Neural cell (in vitro differentiated cells): ENCODE data around the gene GREM1. TPM values are rescaled to one million over a fixed set of nuclear protein-coding genes. Genes with fewer than 3 reads are reported as not detected.

ENCODE experiments used
- H2AFZ ChIP-seq: fragments of 200-600, 300-800 bp; sonication (generic), shearing (Covaris generic); 2 replicates; pipeline ENCODE4 v1.6.0; 2014; ENCODE audit warnings: low read depth, mild to moderate bottlenecking, antibody characterized with exemption, low read length, moderate library complexity
- H3F3A ChIP-seq: fragments of 200-600 bp; shearing (Covaris generic); 2 replicates; pipeline ENCODE4 v1.6.1; 2016; ENCODE audit warnings: mild to moderate bottlenecking, moderate library complexity, mixed read lengths, antibody characterized with exemption, low read length; ENCODE audit not compliant: insufficient read depth, poor library complexity, severe bottlenecking
- H3K27ac ChIP-seq: fragments of 200-600, 300-800 bp; sonication (generic), shearing (Covaris generic); 2 replicates; pipeline ENCODE4 v1.5.1; 2014; ENCODE audit warnings: mild to moderate bottlenecking, low read length, moderate library complexity
- H3K27me3 ChIP-seq: fragments of 300-800, 200-600 bp; sonication (generic), shearing (Covaris generic); 2 replicates; pipeline ENCODE4 v1.6.0; 2014; ENCODE audit warnings: mild to moderate bottlenecking, low read depth, low read length, moderate library complexity; ENCODE audit not compliant: insufficient read depth
- H3K36me3 ChIP-seq: fragments of 300-800, 200-600 bp; sonication (generic), shearing (Covaris generic); 2 replicates; pipeline ENCODE4 v1.5.1; 2014; ENCODE audit warnings: mild to moderate bottlenecking, antibody characterized with exemption, low read length, moderate library complexity; ENCODE audit not compliant: insufficient read depth
- H3K4me2 ChIP-seq: fragments of 300-800, 200-600 bp; sonication (generic), shearing (Covaris generic); 2 replicates; pipeline ENCODE4 v1.6.0; 2014; ENCODE audit warnings: mild to moderate bottlenecking, low read length
- H3K4me3 ChIP-seq: fragments of 300-800, 200-600 bp; sonication (generic), shearing (Covaris generic); 2 replicates; pipeline ENCODE4 v1.5.1; 2014; ENCODE audit warnings: mild to moderate bottlenecking, low read length, moderate library complexity
- H3K79me2 ChIP-seq: fragments of 200-600 bp; shearing (Covaris generic); replicated peaks from 2 replicates; pipeline ENCODE4 v1.6.0; 2014; ENCODE audit warnings: mild to moderate bottlenecking, low read length, moderate library complexity; ENCODE audit not compliant: insufficient read depth
- H3K9ac ChIP-seq: fragments of 300-800, 200-600 bp; sonication (generic), shearing (Covaris generic); 2 replicates; pipeline ENCODE4 v1.6.1; 2016; ENCODE audit warnings: mild to moderate bottlenecking, low read length, mixed read lengths
- H3K9me2 ChIP-seq: fragments of 200-600 bp; shearing (Covaris generic); 2 replicates; pipeline ENCODE4 v1.6.1; 2016; ENCODE audit warnings: mild to moderate bottlenecking, low read length, mixed read lengths; ENCODE audit not compliant: insufficient read depth
- H3K9me3 ChIP-seq: fragments of 200-600, 300-800 bp; sonication (generic), shearing (Covaris generic); 2 replicates; pipeline ENCODE4 v1.6.1; 2016; ENCODE audit warnings: mild to moderate bottlenecking, mixed run types, low read length, moderate library complexity, mixed read lengths
- H4K20me1 ChIP-seq: fragments of 200-600 bp; shearing (Covaris generic); 2 replicates; pipeline ENCODE4 v1.6.1; 2016; ENCODE audit warnings: mild to moderate bottlenecking, mixed run types; ENCODE audit not compliant: insufficient read depth
- CTCF ChIP-seq: fragments of 450-650 bp; IDR thresholded peaks from 2 replicates; pipeline ENCODE4 v1.5.1; 2014; ENCODE audit warnings: antibody characterized with exemption, mild to moderate bottlenecking, moderate library complexity; ENCODE audit not compliant: poor library complexity, severe bottlenecking
- EP300 ChIP-seq: fragments of 450-650 bp; conservative IDR thresholded peaks from 2 replicates; pipeline ENCODE4 v1.6.1; 2014; ENCODE audit warnings: antibody characterized with exemption, mild to moderate bottlenecking, moderate library complexity; ENCODE audit not compliant: poor library complexity, severe bottlenecking
- EZH2 ChIP-seq: fragments of 200-600, 300-800 bp; shearing (Covaris generic), sonication (generic); IDR thresholded peaks from 2 replicates; pipeline ENCODE4 v1.6.1; 2014; ENCODE audit warnings: antibody characterized with exemption, low read length, borderline replicate concordance, mild to moderate bottlenecking; ENCODE audit not compliant: insufficient read depth, poor library complexity, severe bottlenecking
- MXI1 ChIP-seq: fragments of 450-650 bp; conservative IDR thresholded peaks from 2 replicates; pipeline ENCODE4 v1.6.1; 2014; ENCODE audit warnings: antibody characterized with exemption, mild to moderate bottlenecking; ENCODE audit not compliant: poor library complexity, severe bottlenecking
- POLR2AphosphoS5 ChIP-seq: IDR thresholded peaks from 2 replicates; pipeline ENCODE4 v1.6.1; 2012
- RAD21 ChIP-seq: fragments of 450-650 bp; conservative IDR thresholded peaks from 2 replicates; pipeline ENCODE4 v1.6.1; 2014; ENCODE audit warnings: antibody characterized with exemption, mild to moderate bottlenecking, moderate library complexity
- REST ChIP-seq: IDR thresholded peaks from 2 replicates; pipeline ENCODE4 v1.6.1; 2012; ENCODE audit warnings: borderline replicate concordance
- SMC3 ChIP-seq: fragments of 450-650 bp; conservative IDR thresholded peaks from 2 replicates; pipeline ENCODE4 v1.6.1; 2014; ENCODE audit warnings: antibody characterized with exemption, mild to moderate bottlenecking, moderate library complexity; ENCODE audit not compliant: poor library complexity
- polyA plus RNA-seq: library from polyadenylated mRNA; depleted of rRNA; stranded (reverse); fragments of >200 nt; gene quantifications from 2 replicates; pipeline ENCODE4 v1.2.3, GENCODE V29; 2014

GREM1 gene
- polyA plus RNA-seq, 1 donor from 2014 or later: 0.16 TPM

- TF ChIP-seq SMC3 (no peak), CTCF (no peak), RAD21 (no peak), POLR2AphosphoS5 (no peak), EZH2 (no peak), EP300 (no peak), MXI1 (no peak), REST (no peak)
- no peaks in the 10 kb centered on the region for H4K20me1 ChIP-seq
- no peaks in the 10 kb centered on the region for H3K9me2 ChIP-seq
- H3K36me3 ChIP-seq: no peaks in the 10 kb centered on the region
- no peaks in the 10 kb centered on the region for H3F3A ChIP-seq
- no peak overlapping the region for H3K9ac ChIP-seq
- no peak overlapping the region for H3K4me2 ChIP-seq
- no peaks in the 10 kb centered on the region for H3K27me3 ChIP-seq
- H2AFZ ChIP-seq: no peak overlapping the region
- H3K27ac ChIP-seq: no peak overlapping the region
- no peaks in the 10 kb centered on the region for H3K79me2 ChIP-seq
- H3K4me3 ChIP-seq: no peak overlapping the region
- no peaks in the 10 kb centered on the region for H3K9me3 ChIP-seq
Observed at GRCh38 chr15:32707436-32707835, 10.4 kb upstream of the GREM1 start.

GRCh38 chr15:32709295-32710033 lies 8.3 kb upstream of the GREM1 start:
- H3K36me3 ChIP-seq: no peaks in the 10 kb centered on the region
- peaks cover 9% of the 10 kb centered on the region for H3K27me3 ChIP-seq
- H2AFZ ChIP-seq: no peak overlapping the region
- H3K4me2 ChIP-seq: no peak overlapping the region
- H3K27ac ChIP-seq: no peak overlapping the region
- TF ChIP-seq RAD21: no peak
- no peak overlapping the region for H3K4me3 ChIP-seq
- H3F3A ChIP-seq: no peaks in the 10 kb centered on the region
- no peaks in the 10 kb centered on the region for H3K9me3 ChIP-seq
- H3K79me2 ChIP-seq: no peaks in the 10 kb centered on the region
- no peaks in the 10 kb centered on the region for H4K20me1 ChIP-seq
- H3K9me2 ChIP-seq: no peaks in the 10 kb centered on the region
- no peak overlapping the region for H3K9ac ChIP-seq

- H3K4me3 ChIP-seq: no peak overlapping the region
Observed at GRCh38 chr15:32715276-32715675, 2.5 kb upstream of the GREM1 start.

More at GRCh38 chr15:32715276-32715675, 2.5 kb upstream of the GREM1 start:
- no peaks in the 10 kb centered on the region for H3K9me3 ChIP-seq
- H3F3A ChIP-seq: no peaks in the 10 kb centered on the region
- no peak overlapping the region for H3K9ac ChIP-seq
- H2AFZ ChIP-seq: no peak overlapping the region
- no peak overlapping the region for H3K4me2 ChIP-seq
- H4K20me1 ChIP-seq: no peaks in the 10 kb centered on the region
- no peak for TF ChIP-seq EZH2
- no peaks in the 10 kb centered on the region for H3K79me2 ChIP-seq
- H3K9me2 ChIP-seq: no peaks in the 10 kb centered on the region
- H3K36me3 ChIP-seq: no peaks in the 10 kb centered on the region
- H3K27me3 ChIP-seq: peaks cover 67% of the 10 kb centered on the region
- no peak overlapping the region for H3K27ac ChIP-seq
